HEK293 (cell line): Measurements from ENCODE around the gene CINP.

Experiments
- FEZF1 ChIP-seq: fragments of 450-650 bp; formaldehyde crosslinking; IDR thresholded peaks from 2 replicates; pipeline ENCODE4 v1.5.1; 2016; ENCODE audit warnings: missing biosample characterization, missing genetic modification characterization
- KLF8 ChIP-seq: fragments of 450-650 bp; formaldehyde crosslinking; IDR thresholded peaks from 2 replicates; pipeline ENCODE4 v1.5.1; 2016; ENCODE audit warnings: missing biosample characterization, missing genetic modification characterization
- SP7 ChIP-seq: fragments of 450-650 bp; formaldehyde crosslinking; IDR thresholded peaks from 2 replicates; pipeline ENCODE4 v1.5.1; 2016; ENCODE audit warnings: missing biosample characterization, missing genetic modification characterization
- TRIM28 ChIP-seq: IDR thresholded peaks from 2 replicates; pipeline ENCODE4 v1.6.1; 2011; ENCODE audit warnings: low read length, control low read depth, borderline replicate concordance
- YY2 ChIP-seq: fragments of 450-650 bp; formaldehyde crosslinking; IDR thresholded peaks from 2 replicates; pipeline ENCODE4 v1.5.1; 2016; ENCODE audit warnings: missing biosample characterization, missing genetic modification characterization
- ZBTB17 ChIP-seq: fragments of 450-650 bp; formaldehyde crosslinking; IDR thresholded peaks from 2 replicates; pipeline ENCODE4 v1.5.1; 2016; ENCODE audit warnings: missing biosample characterization, missing genetic modification characterization
- ZBTB48 ChIP-seq: fragments of 450-650 bp; formaldehyde crosslinking; IDR thresholded peaks from 2 replicates; pipeline ENCODE4 v1.5.1; 2016; ENCODE audit warnings: missing biosample characterization, missing genetic modification characterization
- ZNF19 ChIP-seq: fragments of 450-650 bp; formaldehyde crosslinking; IDR thresholded peaks from 2 replicates; pipeline ENCODE4; 2016; ENCODE audit warnings: missing biosample characterization, missing genetic modification characterization, low read depth
- ZNF2 ChIP-seq: fragments of 450-650 bp; formaldehyde crosslinking; IDR thresholded peaks from 2 replicates; pipeline ENCODE4 v1.5.1; 2016; ENCODE audit warnings: missing biosample characterization, missing genetic modification characterization
- ZNF202 ChIP-seq: fragments of 450-650 bp; formaldehyde crosslinking; IDR thresholded peaks from 2 replicates; pipeline ENCODE4 v1.5.1; 2016; ENCODE audit warnings: missing biosample characterization, missing genetic modification characterization, borderline replicate concordance
- ZNF211 ChIP-seq: fragments of 450-650 bp; formaldehyde crosslinking; IDR thresholded peaks from 2 replicates; pipeline ENCODE4 v1.5.1; 2016; ENCODE audit warnings: low read depth, missing biosample characterization, missing genetic modification characterization
- ZNF274 ChIP-seq, 2 experiments: fragments of 200-500 bp in 1 of 2; fragments of 450-650 bp in 1 of 2; sonication (Bioruptor generic) in 1 of 2; formaldehyde crosslinking in 1 of 2; IDR thresholded peaks; 2 replicates each; pipeline versions ENCODE4 v1.5.1 to v1.6.1; 2014 to 2016; ENCODE audit warnings: borderline replicate concordance in 1 of 2, inconsistent platforms in 1 of 2, low read length in 1 of 2, missing biosample characterization in 1 of 2, missing genetic modification characterization in 1 of 2
- ZNF37A ChIP-seq: fragments of 450-650 bp; IDR thresholded peaks from 2 replicates; pipeline ENCODE4 v1.5.1; 2018; ENCODE audit warnings: missing biosample characterization, missing genetic modification characterization
- ZNF561 ChIP-seq: fragments of 450-650 bp; IDR thresholded peaks from 2 replicates; pipeline ENCODE4 v1.5.1; 2018; ENCODE audit warnings: missing biosample characterization, missing genetic modification characterization, borderline replicate concordance
- ZNF571 ChIP-seq: fragments of 450-650 bp; formaldehyde crosslinking; IDR thresholded peaks from 2 replicates; pipeline ENCODE4 v1.5.0; 2017; ENCODE audit warnings: missing biosample characterization, missing genetic modification characterization
- ZNF610 ChIP-seq: fragments of 450-650 bp; formaldehyde crosslinking; IDR thresholded peaks from 2 replicates; pipeline ENCODE4 v1.5.1; 2016; ENCODE audit warnings: missing biosample characterization, missing genetic modification characterization, borderline replicate concordance
- ZNF654 ChIP-seq: fragments of 450-650 bp; formaldehyde crosslinking; IDR thresholded peaks from 2 replicates; pipeline ENCODE4 v1.5.1; 2016; ENCODE audit warnings: low read depth, missing biosample characterization, missing genetic modification characterization
- ZNF791 ChIP-seq: fragments of 450-650 bp; formaldehyde crosslinking; IDR thresholded peaks from 2 replicates; pipeline ENCODE4 v1.5.1; 2016; ENCODE audit warnings: missing biosample characterization, missing genetic modification characterization
- ZNF830 ChIP-seq: fragments of 450-650 bp; IDR thresholded peaks from 2 replicates; pipeline ENCODE4 v1.5.0; 2018; ENCODE audit warnings: missing biosample characterization, missing genetic modification characterization, low read depth, mild to moderate bottlenecking, moderate library complexity
- TF ChIP-seq, protein P1 (sequence below): fragments of 450-650 bp; formaldehyde crosslinking; IDR thresholded peaks from 2 replicates; pipeline ENCODE4 v1.5.1; 2017; ENCODE audit warnings: missing biosample characterization, mild to moderate bottlenecking, missing genetic modification characterization, moderate library complexity
- TF ChIP-seq, protein P2 (sequence below): fragments of 450-650 bp; formaldehyde crosslinking; IDR thresholded peaks from 2 replicates; pipeline ENCODE4 v1.5.1; 2016; ENCODE audit warnings: missing biosample characterization, missing genetic modification characterization
- TF ChIP-seq, protein P3 (sequence below): fragments of 450-650 bp; formaldehyde crosslinking; IDR thresholded peaks from 2 replicates; pipeline ENCODE4 v1.5.1; 2017; ENCODE audit warnings: missing biosample characterization, missing genetic modification characterization
- TF ChIP-seq, protein P4 (sequence below): fragments of 450-650 bp; formaldehyde crosslinking; IDR thresholded peaks from 2 replicates; pipeline ENCODE4 v1.5.1; 2016; ENCODE audit warnings: missing biosample characterization, missing genetic modification characterization
- TF ChIP-seq, protein P5 (sequence below): sonication (generic); formaldehyde crosslinking; IDR thresholded peaks from 2 replicates; pipeline ENCODE4 v1.8.1; 2022; ENCODE audit warnings: mild to moderate bottlenecking, moderate library complexity, missing genetic modification reagents
- TF ChIP-seq, protein P6 (sequence below): fragments of 450-650 bp; formaldehyde crosslinking; IDR thresholded peaks from 2 replicates; pipeline ENCODE4 v1.5.1; 2017; ENCODE audit warnings: missing biosample characterization, missing genetic modification characterization
- TF ChIP-seq, protein P7 (sequence below): IDR thresholded peaks from 2 replicates; pipeline ENCODE4 v1.6.1; 2011; ENCODE audit warnings: mild to moderate bottlenecking, low read depth, low read length, borderline replicate concordance
- TF ChIP-seq, protein P8 (sequence below): fragments of 450-650 bp; formaldehyde crosslinking; IDR thresholded peaks from 2 replicates; pipeline ENCODE4 v1.5.1; 2016; ENCODE audit warnings: missing biosample characterization, missing genetic modification characterization

Gene CINP

DNA sequence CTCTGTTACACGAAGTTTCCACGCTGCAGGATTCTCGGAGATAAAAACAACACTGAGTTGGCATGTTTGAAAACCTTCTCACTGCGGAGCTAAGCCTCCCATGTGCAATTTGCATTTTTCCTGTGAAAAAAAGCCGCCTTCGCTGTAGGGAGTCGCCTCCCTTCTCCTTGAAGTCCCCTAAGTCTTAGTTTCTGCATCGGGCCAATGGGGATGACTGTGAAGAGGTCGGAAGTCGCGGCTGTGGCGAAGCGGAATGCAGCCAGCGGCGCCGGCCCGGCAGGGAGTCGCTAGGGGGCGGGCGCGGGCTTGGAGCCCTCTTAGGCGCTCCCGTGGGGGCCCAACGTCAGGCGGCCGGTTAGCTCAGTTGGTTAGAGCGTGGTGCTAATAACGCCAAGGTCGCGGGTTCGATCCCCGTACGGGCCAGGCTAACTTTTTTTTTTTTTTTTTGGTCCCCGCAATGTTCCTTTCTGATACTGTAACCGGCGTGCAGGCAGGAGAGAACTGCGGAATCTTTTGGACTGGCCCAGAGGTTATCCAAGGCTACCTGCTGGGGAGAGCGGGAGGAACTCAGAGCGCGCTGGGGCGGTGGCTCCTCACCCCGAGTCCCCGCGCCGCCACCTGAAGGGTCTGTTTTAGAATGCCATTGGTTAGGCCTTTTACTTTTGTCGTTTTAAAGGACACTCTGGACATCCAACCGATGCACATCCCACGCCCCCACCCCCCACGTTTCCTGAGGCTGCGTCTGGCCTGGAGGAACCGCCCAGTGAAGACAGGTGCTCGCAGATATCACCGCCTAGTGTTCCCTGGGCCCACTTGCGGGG is 45.7 kb downstream of the CINP start (continued):
- TF ChIP-seq ZNF610 (tag by site-specific recombination) (peak; percentile 90), ZNF561 (tag by site-specific recombination) (peak; percentile 95), ZNF211 (tag by site-specific recombination) (no peak), ZNF37A (no peak), ZNF19 (tag by site-specific recombination) (no peak), YY2 (tag by site-specific recombination) (peak; percentile 79), ZNF202 (tag by site-specific recombination) (no peak), KLF8 (tag by site-specific recombination) (peak; percentile 97), ZNF571 (no peak), ZNF791 (no peak), ZNF274 (IDR thresholded peaks at IDR 0.05; ENCODE audit: low read length) (no peak), ZNF274 (tag by site-specific recombination; IDR thresholded peaks at IDR 0.05; ENCODE audit: borderline replicate concordance) (no peak), TRIM28 (peak; percentile 10; the same call in 1 of the 2 replicates), ZNF2 (peak; percentile 93), ZBTB17 (peak; percentile 98), FEZF1 (peak; percentile 17; the same call in 1 of the 2 replicates), ZNF654 (peak; percentile 14), ZBTB48 (tag by site-specific recombination) (peak; percentile 69), ZNF830 (no peak), SP7 (tag by site-specific recombination) (peak; percentile 94)
- TF ChIP-seq, protein P1, sequence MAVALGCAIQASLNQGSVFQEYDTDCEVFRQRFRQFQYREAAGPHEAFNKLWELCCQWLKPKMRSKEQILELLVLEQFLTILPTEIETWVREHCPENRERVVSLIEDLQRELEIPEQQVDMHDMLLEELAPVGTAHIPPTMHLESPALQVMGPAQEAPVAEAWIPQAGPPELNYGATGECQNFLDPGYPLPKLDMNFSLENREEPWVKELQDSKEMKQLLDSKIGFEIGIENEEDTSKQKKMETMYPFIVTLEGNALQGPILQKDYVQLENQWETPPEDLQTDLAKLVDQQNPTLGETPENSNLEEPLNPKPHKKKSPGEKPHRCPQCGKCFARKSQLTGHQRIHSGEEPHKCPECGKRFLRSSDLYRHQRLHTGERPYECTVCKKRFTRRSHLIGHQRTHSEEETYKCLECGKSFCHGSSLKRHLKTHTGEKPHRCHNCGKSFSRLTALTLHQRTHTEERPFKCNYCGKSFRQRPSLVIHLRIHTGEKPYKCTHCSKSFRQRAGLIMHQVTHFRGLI (tag by site-specific recombination): peak; percentile 69; the same call in 1 of the 2 replicates
- TF ChIP-seq, protein P2, sequence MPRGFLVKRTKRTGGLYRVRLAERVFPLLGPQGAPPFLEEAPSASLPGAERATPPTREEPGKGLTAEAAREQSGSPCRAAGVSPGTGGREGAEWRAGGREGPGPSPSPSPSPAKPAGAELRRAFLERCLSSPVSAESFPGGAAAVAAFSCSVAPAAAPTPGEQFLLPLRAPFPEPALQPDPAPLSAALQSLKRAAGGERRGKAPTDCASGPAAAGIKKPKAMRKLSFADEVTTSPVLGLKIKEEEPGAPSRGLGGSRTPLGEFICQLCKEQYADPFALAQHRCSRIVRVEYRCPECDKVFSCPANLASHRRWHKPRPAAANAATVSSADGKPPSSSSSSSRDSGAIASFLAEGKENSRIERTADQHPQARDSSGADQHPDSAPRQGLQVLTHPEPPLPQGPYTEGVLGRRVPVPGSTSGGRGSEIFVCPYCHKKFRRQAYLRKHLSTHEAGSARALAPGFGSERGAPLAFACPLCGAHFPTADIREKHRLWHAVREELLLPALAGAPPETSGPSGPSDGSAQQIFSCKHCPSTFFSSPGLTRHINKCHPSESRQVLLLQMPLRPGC (tag by site-specific recombination): peak; percentile 89
- TF ChIP-seq, protein P3, sequence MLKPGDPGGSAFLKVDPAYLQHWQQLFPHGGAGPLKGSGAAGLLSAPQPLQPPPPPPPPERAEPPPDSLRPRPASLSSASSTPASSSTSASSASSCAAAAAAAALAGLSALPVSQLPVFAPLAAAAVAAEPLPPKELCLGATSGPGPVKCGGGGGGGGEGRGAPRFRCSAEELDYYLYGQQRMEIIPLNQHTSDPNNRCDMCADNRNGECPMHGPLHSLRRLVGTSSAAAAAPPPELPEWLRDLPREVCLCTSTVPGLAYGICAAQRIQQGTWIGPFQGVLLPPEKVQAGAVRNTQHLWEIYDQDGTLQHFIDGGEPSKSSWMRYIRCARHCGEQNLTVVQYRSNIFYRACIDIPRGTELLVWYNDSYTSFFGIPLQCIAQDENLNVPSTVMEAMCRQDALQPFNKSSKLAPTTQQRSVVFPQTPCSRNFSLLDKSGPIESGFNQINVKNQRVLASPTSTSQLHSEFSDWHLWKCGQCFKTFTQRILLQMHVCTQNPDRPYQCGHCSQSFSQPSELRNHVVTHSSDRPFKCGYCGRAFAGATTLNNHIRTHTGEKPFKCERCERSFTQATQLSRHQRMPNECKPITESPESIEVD (tag by site-specific recombination): peak; percentile 57; the same call in 1 of the 2 replicates
- TF ChIP-seq, protein P4, sequence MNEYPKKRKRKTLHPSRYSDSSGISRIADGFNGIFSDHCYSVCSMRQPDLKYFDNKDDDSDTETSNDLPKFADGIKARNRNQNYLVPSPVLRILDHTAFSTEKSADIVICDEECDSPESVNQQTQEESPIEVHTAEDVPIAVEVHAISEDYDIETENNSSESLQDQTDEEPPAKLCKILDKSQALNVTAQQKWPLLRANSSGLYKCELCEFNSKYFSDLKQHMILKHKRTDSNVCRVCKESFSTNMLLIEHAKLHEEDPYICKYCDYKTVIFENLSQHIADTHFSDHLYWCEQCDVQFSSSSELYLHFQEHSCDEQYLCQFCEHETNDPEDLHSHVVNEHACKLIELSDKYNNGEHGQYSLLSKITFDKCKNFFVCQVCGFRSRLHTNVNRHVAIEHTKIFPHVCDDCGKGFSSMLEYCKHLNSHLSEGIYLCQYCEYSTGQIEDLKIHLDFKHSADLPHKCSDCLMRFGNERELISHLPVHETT (tag by site-specific recombination): peak; percentile 98
- TF ChIP-seq, protein P5, sequence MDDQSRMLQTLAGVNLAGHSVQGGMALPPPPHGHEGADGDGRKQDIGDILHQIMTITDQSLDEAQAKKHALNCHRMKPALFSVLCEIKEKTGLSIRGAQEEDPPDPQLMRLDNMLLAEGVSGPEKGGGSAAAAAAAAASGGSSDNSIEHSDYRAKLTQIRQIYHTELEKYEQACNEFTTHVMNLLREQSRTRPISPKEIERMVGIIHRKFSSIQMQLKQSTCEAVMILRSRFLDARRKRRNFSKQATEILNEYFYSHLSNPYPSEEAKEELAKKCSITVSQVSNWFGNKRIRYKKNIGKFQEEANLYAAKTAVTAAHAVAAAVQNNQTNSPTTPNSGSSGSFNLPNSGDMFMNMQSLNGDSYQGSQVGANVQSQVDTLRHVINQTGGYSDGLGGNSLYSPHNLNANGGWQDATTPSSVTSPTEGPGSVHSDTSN (CRISPR knock-in tag): no peak
- TF ChIP-seq, protein P6, sequence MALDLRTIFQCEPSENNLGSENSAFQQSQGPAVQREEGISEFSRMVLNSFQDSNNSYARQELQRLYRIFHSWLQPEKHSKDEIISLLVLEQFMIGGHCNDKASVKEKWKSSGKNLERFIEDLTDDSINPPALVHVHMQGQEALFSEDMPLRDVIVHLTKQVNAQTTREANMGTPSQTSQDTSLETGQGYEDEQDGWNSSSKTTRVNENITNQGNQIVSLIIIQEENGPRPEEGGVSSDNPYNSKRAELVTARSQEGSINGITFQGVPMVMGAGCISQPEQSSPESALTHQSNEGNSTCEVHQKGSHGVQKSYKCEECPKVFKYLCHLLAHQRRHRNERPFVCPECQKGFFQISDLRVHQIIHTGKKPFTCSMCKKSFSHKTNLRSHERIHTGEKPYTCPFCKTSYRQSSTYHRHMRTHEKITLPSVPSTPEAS: peak; percentile 60; the same call in 1 of the 2 replicates
- TF ChIP-seq, protein P7, sequence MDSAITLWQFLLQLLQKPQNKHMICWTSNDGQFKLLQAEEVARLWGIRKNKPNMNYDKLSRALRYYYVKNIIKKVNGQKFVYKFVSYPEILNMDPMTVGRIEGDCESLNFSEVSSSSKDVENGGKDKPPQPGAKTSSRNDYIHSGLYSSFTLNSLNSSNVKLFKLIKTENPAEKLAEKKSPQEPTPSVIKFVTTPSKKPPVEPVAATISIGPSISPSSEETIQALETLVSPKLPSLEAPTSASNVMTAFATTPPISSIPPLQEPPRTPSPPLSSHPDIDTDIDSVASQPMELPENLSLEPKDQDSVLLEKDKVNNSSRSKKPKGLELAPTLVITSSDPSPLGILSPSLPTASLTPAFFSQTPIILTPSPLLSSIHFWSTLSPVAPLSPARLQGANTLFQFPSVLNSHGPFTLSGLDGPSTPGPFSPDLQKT: no peak
- TF ChIP-seq, protein P8, sequence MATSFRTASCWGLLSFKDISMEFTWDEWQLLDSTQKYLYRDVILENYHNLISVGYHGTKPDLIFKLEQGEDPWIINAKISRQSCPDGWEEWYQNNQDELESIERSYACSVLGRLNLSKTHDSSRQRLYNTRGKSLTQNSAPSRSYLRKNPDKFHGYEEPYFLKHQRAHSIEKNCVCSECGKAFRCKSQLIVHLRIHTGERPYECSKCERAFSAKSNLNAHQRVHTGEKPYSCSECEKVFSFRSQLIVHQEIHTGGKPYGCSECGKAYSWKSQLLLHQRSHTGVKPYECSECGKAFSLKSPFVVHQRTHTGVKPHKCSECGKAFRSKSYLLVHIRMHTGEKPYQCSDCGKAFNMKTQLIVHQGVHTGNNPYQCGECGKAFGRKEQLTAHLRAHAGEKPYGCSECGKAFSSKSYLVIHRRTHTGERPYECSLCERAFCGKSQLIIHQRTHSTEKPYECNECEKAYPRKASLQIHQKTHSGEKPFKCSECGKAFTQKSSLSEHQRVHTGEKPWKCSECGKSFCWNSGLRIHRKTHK (tag by site-specific recombination): no peak
